Fibroblast of lung (primary cell): ENCODE measurements around the gene SST.

Source experiments
- EZH2 ChIP-seq: IDR thresholded peaks from 2 replicates; pipeline ENCODE4 v1.5.1; 2012; ENCODE audit warnings: low read length, control low read depth, mild to moderate bottlenecking; ENCODE audit errors: missing control alignments
- TF ChIP-seq, protein P1 (sequence below), 2 donors: IDR thresholded peaks in 1 of 2; conservative IDR thresholded peaks in 1 of 2; 1 replicate in 1 of 2; 2 replicates in 1 of 2; pipeline ENCODE4 v1.5.1; 2011 to 2012; ENCODE audit warnings: low read length in 2 of 2, control low read depth in 1 of 2, inconsistent platforms in 1 of 2, low read depth in 1 of 2, mild to moderate bottlenecking in 1 of 2

DNA sequence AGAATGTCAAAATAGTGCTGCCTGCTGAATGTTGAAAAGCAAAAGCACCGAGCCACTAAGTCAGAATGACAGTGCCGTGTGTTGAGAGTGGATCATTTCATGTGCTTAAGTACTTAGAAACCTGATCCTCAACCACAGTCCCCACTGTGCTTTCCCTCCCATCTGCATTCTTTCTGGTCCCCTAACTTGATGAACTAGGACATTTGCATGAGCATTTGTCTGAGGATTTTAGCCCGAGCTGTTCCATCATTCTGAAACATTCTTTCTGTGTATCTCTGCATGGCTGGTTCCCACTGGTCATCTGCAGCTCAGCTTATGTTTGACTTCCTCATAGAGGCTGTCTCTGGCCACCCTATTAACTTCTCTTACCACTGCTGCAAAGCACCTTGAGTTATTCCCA is 42.0 kb downstream of the SST start:
- TF ChIP-seq, protein P1, sequence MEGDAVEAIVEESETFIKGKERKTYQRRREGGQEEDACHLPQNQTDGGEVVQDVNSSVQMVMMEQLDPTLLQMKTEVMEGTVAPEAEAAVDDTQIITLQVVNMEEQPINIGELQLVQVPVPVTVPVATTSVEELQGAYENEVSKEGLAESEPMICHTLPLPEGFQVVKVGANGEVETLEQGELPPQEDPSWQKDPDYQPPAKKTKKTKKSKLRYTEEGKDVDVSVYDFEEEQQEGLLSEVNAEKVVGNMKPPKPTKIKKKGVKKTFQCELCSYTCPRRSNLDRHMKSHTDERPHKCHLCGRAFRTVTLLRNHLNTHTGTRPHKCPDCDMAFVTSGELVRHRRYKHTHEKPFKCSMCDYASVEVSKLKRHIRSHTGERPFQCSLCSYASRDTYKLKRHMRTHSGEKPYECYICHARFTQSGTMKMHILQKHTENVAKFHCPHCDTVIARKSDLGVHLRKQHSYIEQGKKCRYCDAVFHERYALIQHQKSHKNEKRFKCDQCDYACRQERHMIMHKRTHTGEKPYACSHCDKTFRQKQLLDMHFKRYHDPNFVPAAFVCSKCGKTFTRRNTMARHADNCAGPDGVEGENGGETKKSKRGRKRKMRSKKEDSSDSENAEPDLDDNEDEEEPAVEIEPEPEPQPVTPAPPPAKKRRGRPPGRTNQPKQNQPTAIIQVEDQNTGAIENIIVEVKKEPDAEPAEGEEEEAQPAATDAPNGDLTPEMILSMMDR (conservative IDR thresholded peaks at IDR 0.05 in 1 of 2, IDR thresholded peaks at IDR 0.05 in 1 of 2; ENCODE audit: low read depth in 1 of 2, low read length in 2 of 2) = no peak
- TF ChIP-seq EZH2 = no peak
